Kidney (tissue), 14 donors: ENCODE measurements around the gene STMN1. TPM values are rescaled to one million over a fixed set of nuclear protein-coding genes. Genes with fewer than 3 reads are reported as not detected.

Experiments
- DNase-seq, 5 donors: peaks; one replicate each; pipeline ENCODE4 v3.0.0-alpha.2; 2013 to 2020
- FAIRE-seq: peaks from 2 replicates; lab custom pipeline; 2012; peaks lifted over from hg19 to GRCh38; lab: Jason Lieb, UNC
- H3K27ac ChIP-seq, 2 donors: one replicate each; pipeline ENCODE4 v1.7.0; 2013; ENCODE audit warnings: low read depth in 2 of 2, low read length in 2 of 2, inconsistent platforms in 1 of 2
- H3K27me3 ChIP-seq: one replicate; pipeline ENCODE4 v1.7.1; 2013; ENCODE audit warnings: low read length, inconsistent platforms; ENCODE audit not compliant: control insufficient read depth, insufficient read depth
- H3K36me3 ChIP-seq, 3 donors: one replicate each; pipeline versions ENCODE4 v1.7.0 to v1.7.1; 2013; ENCODE audit warnings: low read length in 3 of 3, control low read depth in 1 of 3, inconsistent platforms in 1 of 3; ENCODE audit not compliant: insufficient read depth in 3 of 3, control insufficient read depth in 2 of 3
- H3K4me1 ChIP-seq, 3 donors: one replicate each; pipeline versions ENCODE4 v1.7.0 to v1.7.1; 2013; ENCODE audit warnings: low read length in 3 of 3, inconsistent platforms in 1 of 3, low read depth in 1 of 3; ENCODE audit not compliant: control insufficient read depth in 2 of 3, insufficient read depth in 2 of 3
- H3K4me3 ChIP-seq, 3 donors: one replicate each; pipeline versions ENCODE4 v1.7.0 to v1.8.1; 2013; ENCODE audit warnings: low read length in 3 of 3, control low read depth in 1 of 3, inconsistent platforms in 1 of 3
- H3K9ac ChIP-seq, 3 donors: one replicate each; pipeline versions ENCODE4 v1.7.0 to v1.7.1; 2013; ENCODE audit warnings: low read length in 3 of 3, control low read depth in 1 of 3, inconsistent platforms in 1 of 3
- H3K9me3 ChIP-seq, 3 donors: one replicate each; pipeline versions ENCODE4 v1.7.0 to v1.7.1; 2013; ENCODE audit warnings: low read length in 3 of 3, control low read depth in 1 of 3, inconsistent platforms in 1 of 3; ENCODE audit not compliant: control insufficient read depth in 2 of 3, insufficient read depth in 1 of 3
- CTCF ChIP-seq: IDR thresholded peaks from 3 replicates; pipeline ENCODE4 v1.5.1; 2012; ENCODE audit warnings: mild to moderate bottlenecking, moderate library complexity, borderline replicate concordance; ENCODE audit not compliant: insufficient read depth; ENCODE audit errors: extremely low read depth
- intact Hi-C: fragments of 100-400 bp; cut with DNase I; formaldehyde crosslinking; loops from one replicate; pipeline ENCODE4 v1.11.1; 2022
- polyA plus RNA-seq: library from polyadenylated mRNA; stranded (reverse); fragments of 350-450 nt; fragmentation: Illumina TruSeq; extraction: RNeasy Lipid Tissue Mini Kit (QIAGEN cat#74804); gene quantifications from one replicate; pipeline ENCODE4 v1.2.3, GENCODE V29; 2014; ENCODE audit warnings: low read depth, low replicate concordance; ENCODE audit not compliant: insufficient read depth
- total RNA-seq: library from RNA; stranded (reverse); fragmentation: NEBNext Ultra II Directional; extraction: Animal tissue kit (Norgen Biotek cat#: 25700); gene quantifications from one replicate; pipeline ENCODE4 v1.2.1, GENCODE V29; 2021
- donor health status: control.
- donor health status: control.
- donor health status: control.
- donor health status: control.
- donor health status: control.
- donor health status: DM: yes; HTN: yes; CAD: no.
- donor health status: Normal renal cell carcinoma (clear cell type).

The STMN1 gene
- total and polyA plus RNA-seq, 2 donors from 2014 or later, result 50.4 to 101 TPM

GRCh38 chr1:25874209-25874608, 32.0 kb downstream of the STMN1 start:
- H3K9ac ChIP-seq, result peak overlapping the region in 2 of 3 donors; percentile 89 to 93
- TF ChIP-seq CTCF, result no peak
- DNase-seq, result peak in 1 of 5 donors; percentile 31
- no peaks in the 10 kb centered on the region for H3K36me3 ChIP-seq
- intact Hi-C loops, result no loop called here
- H3K27me3 ChIP-seq, result no peaks in the 10 kb centered on the region
- H3K4me1 ChIP-seq, result peaks cover 0 to 51% (median 28%) of the 10 kb centered on the region in 3 donors
- peak overlapping the region; percentile 93 for H3K27ac ChIP-seq
- no peaks in the 10 kb centered on the region for H3K9me3 ChIP-seq
- FAIRE-seq, result no peak
- peak overlapping the region in 2 of 3 donors; percentile 73 to 87 for H3K4me3 ChIP-seq

- Histone ChIP-seq H3K4me1 (peaks cover 0 to 58% (median 35%) of the 10 kb centered on the region in 3 donors), H3K9ac (no peak overlapping the region), H3K27me3 (no peaks in the 10 kb centered on the region), H3K9me3 (no peaks in the 10 kb centered on the region), H3K36me3 (no peaks in the 10 kb centered on the region), H3K27ac (peak overlapping the region; percentile 37 to 47), H3K4me3 (peak overlapping the region in 1 of 3 donors; percentile 26)
- FAIRE-seq (no peak), DNase-seq (peak in 1 of 5 donors; percentile 33)
- intact Hi-C loops, result no loop called here
- TF ChIP-seq CTCF, result no peak
These were observed 33.1 kb downstream of the STMN1 start for GRCh38 chr1:25873120-25873519.

DNA sequence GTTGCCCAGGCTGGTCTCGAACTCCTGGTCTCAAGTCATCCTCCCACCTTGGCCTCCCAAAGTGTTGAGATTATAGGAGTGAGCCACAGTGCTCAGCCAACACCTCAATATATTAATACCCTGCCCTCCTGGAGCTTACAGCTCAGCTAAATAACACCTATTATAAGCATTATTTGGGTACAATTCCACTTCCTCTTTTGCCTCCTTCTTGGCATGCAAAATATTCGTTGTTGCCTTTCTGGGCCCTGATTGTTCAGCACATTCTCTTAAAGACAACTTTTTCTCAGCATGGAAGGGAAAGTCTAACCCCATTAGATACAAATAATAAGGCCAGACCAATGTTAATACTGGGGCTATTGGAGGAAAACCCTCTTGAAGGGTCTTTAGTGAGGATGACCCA, 33.5 kb downstream of the STMN1 start:
- H3K4me3 ChIP-seq, result peak overlapping the region in 2 of 3 donors; percentile 26 to 32
- DNase-seq (peak in 1 of 5 donors; percentile 16), FAIRE-seq (no peak)
- intact Hi-C loops, result no loop called here
- peaks cover 0 to 62% (median 39%) of the 10 kb centered on the region in 3 donors for H3K4me1 ChIP-seq
- H3K9ac ChIP-seq, result no peak overlapping the region
- no peaks in the 10 kb centered on the region for H3K36me3 ChIP-seq
- no peak for TF ChIP-seq CTCF
- H3K9me3 ChIP-seq, result no peaks in the 10 kb centered on the region
- peak overlapping the region; percentile 37 to 47 for H3K27ac ChIP-seq
- H3K27me3 ChIP-seq, result no peaks in the 10 kb centered on the region
